GM23248 (cell line): Measurements from ENCODE around the gene CSHL1. TPM values are rescaled to one million over a fixed set of nuclear protein-coding genes. Genes with fewer than 3 reads are reported as not detected.

Source experiments
- DNase-seq: peaks from one replicate; pipeline ENCODE4 v3.0.0-alpha.2; 2015
- H2AFZ ChIP-seq: fragments of 200-600 bp; sonication (generic); 2 replicates; pipeline ENCODE4 v1.6.1; 2016; ENCODE audit warnings: antibody characterized with exemption
- H3F3A ChIP-seq: fragments of 200-600 bp; sonication (generic); 2 replicates; pipeline ENCODE4 v1.6.1; 2016; ENCODE audit warnings: mild to moderate bottlenecking, antibody characterized with exemption, mixed run types; ENCODE audit not compliant: insufficient read depth
- H3K27ac ChIP-seq: fragments of 200-600 bp; sonication (generic); 2 replicates; pipeline ENCODE4 v1.5.1; 2016; ENCODE audit warnings: mild to moderate bottlenecking
- H3K27me3 ChIP-seq: fragments of 200-600 bp; sonication (generic); replicated peaks from 2 replicates; pipeline ENCODE4 v1.6.1; 2016; ENCODE audit warnings: mild to moderate bottlenecking; ENCODE audit not compliant: insufficient read depth
- H3K36me3 ChIP-seq: fragments of 200-600 bp; sonication (generic); 2 replicates; pipeline ENCODE4 v1.6.1; 2016; ENCODE audit warnings: low read depth, mild to moderate bottlenecking
- H3K4me1 ChIP-seq: fragments of 200-600 bp; sonication (generic); 2 replicates; pipeline ENCODE4 v1.6.1; 2016; ENCODE audit warnings: mild to moderate bottlenecking; ENCODE audit not compliant: insufficient read depth
- H3K4me2 ChIP-seq: fragments of 200-600 bp; sonication (generic); one replicate; pipeline ENCODE4 v1.6.1; 2016; ENCODE audit warnings: mild to moderate bottlenecking; ENCODE audit not compliant: unreplicated experiment
- H3K4me3 ChIP-seq: fragments of 200-600 bp; sonication (generic); 2 replicates; pipeline ENCODE4 v1.5.1; 2016; ENCODE audit warnings: mild to moderate bottlenecking
- H3K79me2 ChIP-seq: fragments of 200-600 bp; sonication (generic); 2 replicates; pipeline ENCODE4 v1.6.1; 2016; ENCODE audit warnings: mild to moderate bottlenecking; ENCODE audit not compliant: insufficient read depth
- H3K9ac ChIP-seq: fragments of 200-600 bp; sonication (generic); 2 replicates; pipeline ENCODE4 v1.6.1; 2016; ENCODE audit warnings: mild to moderate bottlenecking
- H3K9me2 ChIP-seq: fragments of 200-600 bp; sonication (generic); 2 replicates; pipeline ENCODE4 v1.6.1; 2016; ENCODE audit warnings: mixed run types, mild to moderate bottlenecking, moderate library complexity; ENCODE audit not compliant: insufficient read depth
- H3K9me3 ChIP-seq: fragments of 200-600 bp; sonication (generic); one replicate; pipeline ENCODE4 v1.6.1; 2017; ENCODE audit warnings: low read depth
- H4K20me1 ChIP-seq: fragments of 200-600 bp; sonication (generic); 2 replicates; pipeline ENCODE4 v1.6.0; 2016; ENCODE audit not compliant: insufficient read depth
- EZH2 ChIP-seq: fragments of 200-600 bp; sonication (generic); IDR thresholded peaks from 2 replicates; pipeline ENCODE4 v1.6.1; 2018; ENCODE audit warnings: antibody characterized with exemption, mild to moderate bottlenecking; ENCODE audit not compliant: insufficient read depth, poor library complexity, severe bottlenecking
- EZH2phosphoT487 ChIP-seq: fragments of 200-600 bp; sonication (generic); IDR thresholded peaks from 2 replicates; pipeline ENCODE4 v1.6.1; 2018; ENCODE audit warnings: antibody characterized with exemption, moderate library complexity, mild to moderate bottlenecking, low read depth; ENCODE audit not compliant: insufficient read depth
- WGBS, 2 experiments: methylation state at CpG; one replicate each; pipeline ENCODE4 v1.1.6; 2015 to 2017; ENCODE audit warnings: low lambda C conversion rate in 2 of 2, low coverage in 1 of 2; ENCODE audit errors: missing lambda C conversion rate in 2 of 2; 5-methylcytosine and 5-hydroxymethylcytosine counted together
- in situ Hi-C: fragments of 300-500 bp; cut with MboI; formaldehyde crosslinking; loops from 2 replicates; pipeline ENCODE4 v1.15.0; 2020
- polyA plus RNA-seq: library from polyadenylated mRNA; unstranded; fragments of >200 nt; fragmentation: Nextera tagmentation; extraction: Ambion mirVana; gene quantifications from 2 replicates; pipeline ENCODE4 v1.2.1, GENCODE V29; 2016
- total RNA-seq: library from RNA; depleted of rRNA; stranded (reverse); fragments of >200 nt; shearing (Covaris generic); gene quantifications from 2 replicates; pipeline ENCODE4 v1.2.3, GENCODE V29; 2014

CSHL1 gene
- total and polyA plus RNA-seq, 2 experiments from 2014 or later: not detected

DNA sequence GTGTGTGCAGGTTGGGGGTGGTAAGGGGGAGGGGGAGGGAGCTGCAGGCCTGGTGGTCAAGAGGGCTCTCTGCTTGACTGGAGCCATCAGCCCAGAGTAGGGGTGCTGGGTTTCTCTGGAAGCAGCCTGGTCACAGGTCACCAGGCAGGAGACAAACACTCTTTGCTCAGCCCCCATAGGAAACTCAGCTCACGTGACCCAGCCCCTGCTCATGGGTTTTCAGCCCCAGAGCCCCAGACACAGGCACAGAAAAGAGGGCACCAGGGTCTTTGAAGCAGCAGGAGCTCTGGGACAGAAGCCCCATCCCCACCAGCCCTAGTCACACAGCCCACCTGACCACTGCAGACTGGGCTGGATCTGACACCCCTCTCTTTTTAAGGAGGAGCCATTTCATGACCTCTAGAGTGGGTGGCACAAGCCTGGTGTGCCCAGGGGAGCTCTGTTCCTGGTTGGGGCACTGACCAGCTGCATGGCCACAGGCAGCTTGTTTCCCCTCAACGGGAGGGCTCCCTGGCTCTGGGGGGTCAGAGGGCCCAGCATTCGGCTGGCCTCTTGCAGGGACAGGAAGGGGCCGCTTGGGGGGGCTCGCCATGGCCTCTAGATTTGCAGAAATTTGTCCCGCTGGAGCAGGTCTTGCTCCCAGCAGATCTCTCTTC, 34.9 kb upstream of the CSHL1 start:
- H3K27ac ChIP-seq: no peak overlapping the region
- WGBS, 2 experiments: 68 to 69% methylated on average over 5 to 6 of the region's 6 CpGs
- no peaks in the 10 kb centered on the region for H4K20me1 ChIP-seq
- H3K27me3 ChIP-seq: no peaks in the 10 kb centered on the region
- H3K4me3 ChIP-seq: no peak overlapping the region
- H2AFZ ChIP-seq: no peak overlapping the region
- no peak overlapping the region for H3K4me2 ChIP-seq
- no peaks in the 10 kb centered on the region for H3F3A ChIP-seq
- H3K79me2 ChIP-seq: no peaks in the 10 kb centered on the region
- H3K4me1 ChIP-seq: no peaks in the 10 kb centered on the region
- H3K9me3 ChIP-seq: no peaks in the 10 kb centered on the region
- no peaks in the 10 kb centered on the region for H3K9me2 ChIP-seq
- DNase-seq: no peak
- in situ Hi-C loops: no loop called here
- H3K9ac ChIP-seq: no peak overlapping the region
- H3K36me3 ChIP-seq: no peaks in the 10 kb centered on the region
- TF ChIP-seq EZH2 (no peak), EZH2phosphoT487 (no peak)

DNA sequence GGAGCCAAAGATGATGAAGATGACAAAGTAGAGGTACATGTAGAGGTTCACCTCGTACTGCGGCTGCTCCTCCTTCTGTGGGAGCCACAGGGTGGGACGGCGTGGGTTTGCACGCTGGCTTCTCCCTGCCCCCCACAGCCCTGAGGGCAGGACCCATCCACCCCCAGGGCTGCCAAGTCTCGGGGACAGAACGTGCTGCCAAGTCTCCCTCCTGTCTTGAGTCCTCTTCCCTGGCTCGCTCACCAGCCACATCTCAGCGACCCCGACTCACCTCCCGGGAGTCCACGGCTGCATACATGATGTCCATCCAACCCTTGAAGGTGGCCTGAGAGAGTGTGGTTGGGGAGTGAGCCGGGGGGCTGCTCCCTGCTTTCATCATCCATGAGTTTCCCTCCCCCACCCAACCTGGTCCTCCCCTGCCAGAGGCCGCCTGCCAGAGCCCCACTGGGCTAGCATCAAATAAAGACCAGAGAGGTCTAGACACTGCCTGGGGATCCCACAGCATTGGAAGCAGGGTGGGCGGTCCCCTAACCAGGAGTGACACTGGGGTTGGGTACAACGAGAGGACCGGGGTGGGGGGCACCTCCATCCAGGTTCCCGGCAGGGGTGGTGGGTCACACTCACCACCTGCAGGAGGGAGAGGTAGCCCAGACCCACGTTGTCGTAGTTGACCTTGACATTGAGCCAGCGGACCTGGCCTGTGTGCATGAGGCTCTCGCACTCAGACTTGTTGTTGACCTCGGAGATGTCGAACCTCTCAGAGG, 33.9 kb upstream of the CSHL1 start:
- WGBS, 2 experiments: 66 to 70% methylated on average over 20 to 24 of the region's 24 CpGs
- H3K4me1 ChIP-seq: no peaks in the 10 kb centered on the region
- H3K4me3 ChIP-seq: no peak overlapping the region
- no peaks in the 10 kb centered on the region for H3K9me2 ChIP-seq
- in situ Hi-C loops: no loop called here
- no peak overlapping the region for H3K4me2 ChIP-seq
- no peaks in the 10 kb centered on the region for H3K79me2 ChIP-seq
- H2AFZ ChIP-seq: no peak overlapping the region
- DNase-seq: no peak
- H3K36me3 ChIP-seq: no peaks in the 10 kb centered on the region
- H4K20me1 ChIP-seq: no peaks in the 10 kb centered on the region
- no peak overlapping the region for H3K27ac ChIP-seq
- no peaks in the 10 kb centered on the region for H3F3A ChIP-seq
- H3K9me3 ChIP-seq: no peaks in the 10 kb centered on the region
- no peaks in the 10 kb centered on the region for H3K27me3 ChIP-seq
- no peak overlapping the region for H3K9ac ChIP-seq
- TF ChIP-seq EZH2phosphoT487 (no peak), EZH2 (no peak)

DNA sequence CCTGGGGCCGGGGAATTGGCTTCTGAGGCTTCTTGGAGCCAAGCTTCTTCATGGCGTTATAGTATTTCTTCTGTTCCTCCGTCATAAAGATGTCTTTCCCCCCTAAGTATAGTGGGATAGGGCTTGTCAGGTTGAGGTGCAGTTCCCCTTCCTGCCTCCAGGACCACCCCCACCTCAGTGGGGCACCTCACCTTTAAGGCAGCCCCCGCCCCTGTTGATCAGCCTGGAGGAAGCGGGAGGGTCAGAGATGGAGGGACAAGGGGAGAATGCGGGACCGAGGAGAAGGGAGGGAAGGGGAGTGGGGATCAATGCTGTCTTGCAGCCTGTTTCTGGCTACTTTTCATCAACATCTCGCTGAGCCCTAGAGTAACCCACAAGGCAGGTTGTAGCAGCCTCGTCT, 32.7 kb upstream of the CSHL1 start:
- H3K27ac ChIP-seq: no peak overlapping the region
- WGBS, 2 experiments: 67% methylated on average over 9 of the region's 9 CpGs
- no peaks in the 10 kb centered on the region for H3K9me3 ChIP-seq
- DNase-seq: no peak
- no peak overlapping the region for H3K4me2 ChIP-seq
- TF ChIP-seq EZH2phosphoT487: no peak
- TF ChIP-seq EZH2: no peak
- H3K9ac ChIP-seq: no peak overlapping the region
- no peaks in the 10 kb centered on the region for H3F3A ChIP-seq
- no peaks in the 10 kb centered on the region for H3K27me3 ChIP-seq
- no peak overlapping the region for H2AFZ ChIP-seq
- no peaks in the 10 kb centered on the region for H3K4me1 ChIP-seq
- H3K79me2 ChIP-seq: no peaks in the 10 kb centered on the region
- H3K4me3 ChIP-seq: no peak overlapping the region
- H3K36me3 ChIP-seq: no peaks in the 10 kb centered on the region
- in situ Hi-C loops: no loop called here
- H4K20me1 ChIP-seq: no peaks in the 10 kb centered on the region
- H3K9me2 ChIP-seq: no peaks in the 10 kb centered on the region

DNA sequence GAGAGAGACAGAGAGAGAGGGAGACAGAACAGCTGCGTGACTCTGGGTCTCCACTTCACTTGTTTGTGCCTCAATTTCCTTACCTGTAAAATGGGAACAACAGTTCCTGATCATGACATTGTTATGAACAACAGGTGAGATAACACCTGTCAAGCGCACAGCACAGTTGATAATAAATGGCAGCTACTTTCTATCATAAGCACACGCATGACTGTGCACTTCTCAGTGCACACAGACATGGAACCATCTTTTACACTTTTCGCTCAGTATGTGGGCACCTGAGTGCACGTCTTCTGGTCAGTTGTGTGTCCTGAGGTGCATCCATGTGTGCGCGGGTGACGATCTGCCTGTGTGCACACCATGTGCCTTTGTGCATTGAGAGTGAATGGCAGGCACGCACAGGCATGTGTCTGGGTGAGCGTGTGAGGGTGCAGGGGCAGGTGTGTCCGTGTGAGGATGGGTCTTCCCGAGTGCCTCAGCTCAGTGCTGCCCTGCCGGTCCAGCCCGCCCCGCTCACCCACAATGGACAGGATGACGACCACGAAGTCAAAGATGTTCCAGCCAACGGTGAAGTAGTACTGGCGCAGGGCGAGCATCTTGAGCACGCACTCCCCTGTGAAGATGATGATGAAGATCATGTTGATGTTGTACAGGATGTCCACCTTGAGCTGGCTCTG, 31.4 kb upstream of the CSHL1 start:
- Histone ChIP-seq H4K20me1 (no peaks in the 10 kb centered on the region), H3K79me2 (no peaks in the 10 kb centered on the region), H3K27me3 (no peaks in the 10 kb centered on the region), H3K27ac (no peak overlapping the region), H3K4me1 (no peaks in the 10 kb centered on the region), H3F3A (no peaks in the 10 kb centered on the region), H3K9me3 (no peaks in the 10 kb centered on the region), H3K9ac (no peak overlapping the region), H3K4me2 (no peak overlapping the region), H3K36me3 (no peaks in the 10 kb centered on the region), H3K4me3 (no peak overlapping the region), H3K9me2 (no peaks in the 10 kb centered on the region), H2AFZ (no peak overlapping the region)
- no peak for TF ChIP-seq EZH2
- 84 to 86% methylated on average over 21 of the region's 21 CpGs for WGBS, 2 experiments
- in situ Hi-C loops: no loop called here
- no peak for DNase-seq
